Lower leg skin (tissue), 3 donors: ENCODE results near the gene RHOG.

Source experiments
- CTCF ChIP-seq, 3 donors: fragments of 450-650 bp; IDR thresholded peaks; one replicate each; pipeline ENCODE4 v1.5.1; 2016; ENCODE audit warnings: antibody characterized with exemption in 3 of 3, mild to moderate bottlenecking in 3 of 3, moderate library complexity in 2 of 3
- POLR2A ChIP-seq, 2 donors: fragments of 450-650 bp; IDR thresholded peaks; one replicate each; pipeline ENCODE4 v1.6.1; 2016 to 2017; ENCODE audit warnings: antibody characterized with exemption in 2 of 2, mild to moderate bottlenecking in 1 of 2, moderate library complexity in 1 of 2

- TF ChIP-seq CTCF (IDR thresholded peaks at IDR 0.05) (no peak), POLR2A (IDR thresholded peaks at IDR 0.05) (no peak)
Measured at GRCh38 chr11:3865388-3866193, 24.8 kb upstream of the RHOG start.
